H1 (cell line): Measurements from ENCODE around the gene KCNH5. TPM values are rescaled to one million over a fixed set of nuclear protein-coding genes. Genes with fewer than 3 reads are reported as not detected.

Experiments
- CTCF ChIA-PET: fragments of 300-600 bp; sonication (Branson Sonifier 250); formaldehyde crosslinking; loops from one replicate; lab custom pipeline; 2021; ENCODE audit not compliant: partially characterized antibody; lab: Charles Lee
- POLR2A ChIA-PET: fragments of 300-600 bp; sonication (Branson Sonifier 250); formaldehyde crosslinking; loops from one replicate; lab custom pipeline; 2021; ENCODE audit warnings: inconsistent platforms; ENCODE audit not compliant: partially characterized antibody; lab: Charles Lee
- DNase-seq, 2 experiments: peaks; one replicate each; pipeline versions ENCODE4 v3.0.0 to v3.0.0-alpha.2; 2010 to 2022; ENCODE audit warnings: low spot score in 2 of 2, low read depth in 1 of 2, mixed read lengths in 1 of 2
- FAIRE-seq: peaks from 2 replicates; lab custom pipeline; 2011; peaks lifted over from hg19 to GRCh38; lab: Jason Lieb, UNC
- H2AFZ ChIP-seq: 2 replicates; pipeline ENCODE4 v1.8.1; 2012; ENCODE audit warnings: low read length, inconsistent platforms
- H2AK5ac ChIP-seq: 2 replicates; pipeline ENCODE4 v1.6.1; 2013; ENCODE audit warnings: low read depth, low read length
- H2BK120ac ChIP-seq: replicated peaks from 2 replicates; pipeline ENCODE3; 2013; ENCODE audit warnings: low read depth, low read length, inconsistent platforms
- H2BK12ac ChIP-seq: 2 replicates; pipeline ENCODE4 v1.6.1; 2013; ENCODE audit warnings: low read depth, low read length
- H2BK15ac ChIP-seq: 2 replicates; pipeline ENCODE4 v1.6.1; 2013; ENCODE audit warnings: low read length
- H2BK20ac ChIP-seq: 2 replicates; pipeline ENCODE4 v1.6.1; 2013; ENCODE audit warnings: low read length
- H2BK5ac ChIP-seq: 2 replicates; pipeline ENCODE4 v1.6.1; 2013; ENCODE audit warnings: low read depth, low read length
- H3K14ac ChIP-seq: 2 replicates; pipeline ENCODE4 v1.6.1; 2013; ENCODE audit warnings: inconsistent platforms; ENCODE audit not compliant: insufficient read length
- H3K18ac ChIP-seq: 2 replicates; pipeline ENCODE4 v1.6.1; 2013; ENCODE audit warnings: low read length; ENCODE audit errors: extremely low read depth
- H3K23ac ChIP-seq: 2 replicates; pipeline ENCODE4 v1.6.1; 2013; ENCODE audit warnings: inconsistent platforms; ENCODE audit not compliant: insufficient read length
- H3K23me2 ChIP-seq: 2 replicates; pipeline ENCODE4 v1.6.1; 2013; ENCODE audit warnings: low read depth, low read length
- H3K27ac ChIP-seq: 2 replicates; pipeline ENCODE4 v1.6.1; 2011; ENCODE audit warnings: low read depth, low read length, inconsistent platforms
- H3K27me3 ChIP-seq, 4 experiments: replicated peaks in 1 of 4; 1 replicate in 1 of 4; 2 replicates in 3 of 4; pipeline versions ENCODE4 v1.6.1 to v1.8.1; 2011 to 2013; ENCODE audit warnings: low read length in 3 of 4, mild to moderate bottlenecking in 3 of 4, inconsistent platforms in 2 of 4, mixed read lengths in 2 of 4, moderate library complexity in 1 of 4; ENCODE audit not compliant: control insufficient read depth in 3 of 4, insufficient read depth in 3 of 4; ENCODE audit errors: extremely low read depth in 1 of 4
- H3K36me3 ChIP-seq, 4 experiments: 2 replicates each; pipeline versions ENCODE4 v1.6.1 to v1.8.1; 2011 to 2013; ENCODE audit warnings: mild to moderate bottlenecking in 4 of 4, low read length in 3 of 4, moderate library complexity in 2 of 4, control low read depth in 1 of 4, inconsistent platforms in 1 of 4; ENCODE audit not compliant: insufficient read depth in 4 of 4, control insufficient read depth in 2 of 4
- H3K4ac ChIP-seq: replicated peaks from 2 replicates; pipeline ENCODE3; 2013; ENCODE audit warnings: low read length, low read depth, mixed read lengths, inconsistent platforms; ENCODE audit not compliant: insufficient read length
- H3K4me1 ChIP-seq, 4 experiments: replicated peaks in 1 of 4; 1 replicate in 1 of 4; 2 replicates in 3 of 4; pipeline versions ENCODE4 v1.6.1 to v1.8.1; 2011 to 2013; ENCODE audit warnings: low read length in 3 of 4, inconsistent platforms in 2 of 4, mixed read lengths in 1 of 4; ENCODE audit not compliant: insufficient read depth in 4 of 4, control insufficient read depth in 3 of 4
- H3K4me2 ChIP-seq, 2 experiments: 2 replicates each; pipeline versions ENCODE4 v1.6.1 to v1.8.1; 2011 to 2013; ENCODE audit warnings: low read depth in 2 of 2, low read length in 2 of 2, control low read depth in 1 of 2, inconsistent platforms in 1 of 2, mild to moderate bottlenecking in 1 of 2; ENCODE audit not compliant: insufficient read depth in 1 of 2
- H3K4me3 ChIP-seq, 4 experiments: fragments of 200-600, 300-600 bp in 1 of 4; sonication (generic), shearing (Covaris generic), sonication (Bioruptor Twin) in 1 of 4; 2 replicates each; pipeline versions ENCODE4 v1.5.1 to v1.8.1; 2011 to 2016; ENCODE audit warnings: low read length in 4 of 4, low read depth in 3 of 4, control low read depth in 2 of 4, inconsistent platforms in 2 of 4, mild to moderate bottlenecking in 2 of 4, mixed read lengths in 1 of 4, moderate library complexity in 1 of 4; ENCODE audit not compliant: insufficient read depth in 2 of 4; ENCODE audit errors: extremely low read depth in 1 of 4
- H3K56ac ChIP-seq: replicated peaks from 2 replicates; pipeline ENCODE3; 2013; ENCODE audit warnings: low read depth, mild to moderate bottlenecking, mixed read lengths, low read length, inconsistent platforms; ENCODE audit not compliant: insufficient read length
- H3K79me1 ChIP-seq: 2 replicates; pipeline ENCODE4 v1.6.1; 2013; ENCODE audit warnings: low read depth, low read length, control low read depth
- H3K79me2 ChIP-seq, 2 experiments: 2 replicates each; pipeline versions ENCODE4 v1.6.1 to v1.8.1; 2012 to 2013; ENCODE audit warnings: low read length in 2 of 2, mild to moderate bottlenecking in 2 of 2, inconsistent platforms in 1 of 2; ENCODE audit not compliant: insufficient read depth in 2 of 2, control insufficient read depth in 1 of 2
- H3K9ac ChIP-seq, 4 experiments: replicated peaks in 1 of 4; 1 replicate in 1 of 4; 2 replicates in 3 of 4; pipeline versions ENCODE4 v1.6.1 to v1.8.1; 2011 to 2013; ENCODE audit warnings: low read depth in 3 of 4, low read length in 3 of 4, control low read depth in 2 of 4, mild to moderate bottlenecking in 2 of 4, moderate library complexity in 2 of 4, inconsistent platforms in 1 of 4; ENCODE audit errors: extremely low read depth in 1 of 4
- H3K9me3 ChIP-seq, 2 experiments: 2 replicates each; pipeline versions ENCODE4 v1.6.1 to v1.8.1; 2012 to 2013; ENCODE audit warnings: mild to moderate bottlenecking in 2 of 2, moderate library complexity in 2 of 2, control low read depth in 1 of 2, inconsistent platforms in 1 of 2, low read depth in 1 of 2, low read length in 1 of 2, mixed read lengths in 1 of 2; ENCODE audit not compliant: insufficient read depth in 2 of 2
- H4K20me1 ChIP-seq, 2 experiments: replicated peaks in 1 of 2; 2 replicates each; pipeline versions ENCODE3 to v1.8.1; 2011 to 2013; ENCODE audit warnings: inconsistent platforms in 2 of 2, low read length in 2 of 2, mild to moderate bottlenecking in 1 of 2; ENCODE audit not compliant: insufficient read depth in 2 of 2, control insufficient read depth in 1 of 2
- H4K5ac ChIP-seq: 2 replicates; pipeline ENCODE4 v1.6.1; 2013; ENCODE audit warnings: low read length, low read depth, mixed read lengths, inconsistent platforms; ENCODE audit not compliant: insufficient read length
- H4K8ac ChIP-seq: 2 replicates; pipeline ENCODE4 v1.8.0; 2013; ENCODE audit warnings: mild to moderate bottlenecking, moderate library complexity, low read length, inconsistent platforms; ENCODE audit not compliant: insufficient read depth; ENCODE audit errors: extremely low read depth
- H4K91ac ChIP-seq: replicated peaks from 2 replicates; pipeline ENCODE3; 2013; ENCODE audit warnings: low read length, mixed read lengths, inconsistent platforms; ENCODE audit not compliant: insufficient read length
- BCL11A ChIP-seq, 2 experiments: IDR thresholded peaks; one replicate each; pipeline ENCODE4 v1.6.1; 2011; ENCODE audit warnings: low read depth in 2 of 2, low read length in 2 of 2, mild to moderate bottlenecking in 2 of 2
- CBX8 ChIP-seq: fragments of 300-800, 300-1000 bp; sonication (generic); IDR thresholded peaks from 2 replicates; pipeline ENCODE4 v1.7.1; 2016; ENCODE audit warnings: low read depth, low read length, borderline replicate concordance
- CREB1 ChIP-seq: IDR thresholded peaks from 2 replicates; pipeline ENCODE4 v1.6.1; 2012; ENCODE audit warnings: inconsistent platforms
- FOSL1 ChIP-seq: IDR thresholded peaks from 2 replicates; pipeline ENCODE4 v1.6.1; 2011; ENCODE audit warnings: mild to moderate bottlenecking, low read depth, low read length, moderate library complexity; ENCODE audit not compliant: insufficient read depth
- GTF2F1 ChIP-seq: IDR thresholded peaks from 2 replicates; pipeline ENCODE4 v1.6.1; 2012; ENCODE audit warnings: low read depth, low read length, improper control_type of control experiment, borderline replicate concordance
- KDM4A ChIP-seq: IDR thresholded peaks from one replicate; pipeline ENCODE4 v1.7.1; 2012; ENCODE audit warnings: low read depth, mild to moderate bottlenecking, moderate library complexity, low read length, inconsistent platforms; ENCODE audit not compliant: severe bottlenecking
- PHF8 ChIP-seq: fragments of 200-600 bp; sonication (generic); conservative IDR thresholded peaks from 2 replicates; pipeline ENCODE4 v1.7.1; 2012; ENCODE audit warnings: low read depth, mild to moderate bottlenecking, inconsistent platforms, low read length, moderate library complexity
- RXRA ChIP-seq: IDR thresholded peaks from 2 replicates; pipeline ENCODE4 v1.6.1; 2011; ENCODE audit warnings: low read depth, mild to moderate bottlenecking, low read length, moderate library complexity; ENCODE audit not compliant: insufficient read depth
- SP1 ChIP-seq: IDR thresholded peaks from 2 replicates; pipeline ENCODE4 v1.6.1; 2011; ENCODE audit warnings: low read depth, low read length
- SRF ChIP-seq: IDR thresholded peaks from 2 replicates; pipeline ENCODE4 v1.6.1; 2011; ENCODE audit warnings: mild to moderate bottlenecking, low read depth, low read length, moderate library complexity
- WGBS, 2 experiments: shearing (Covaris generic) in 1 of 2; methylation state at CpG; one replicate each; pipeline versions ENCODE4 v1.1.6 to v1.1.7; 2013 to 2015; ENCODE audit warnings: low lambda C conversion rate in 2 of 2, mixed read lengths in 2 of 2, inconsistent platforms in 1 of 2, low coverage in 1 of 2, missing lambda C conversion rate in 1 of 2; ENCODE audit not compliant: insufficient replicate concordance in 2 of 2, insufficient coverage in 1 of 2, insufficient read length in 1 of 2; ENCODE audit errors: extremely low coverage in 1 of 2, missing lambda C conversion rate in 1 of 2; 5-methylcytosine and 5-hydroxymethylcytosine counted together
- polyA plus RNA-seq, 7 experiments: library from polyadenylated mRNA; depleted of rRNA in 3 of 7; stranded (reverse) in 5 of 7; unstranded in 2 of 7; fragments of >200 nt in 5 of 7; fragments of 200-250 nt in 2 of 7; gene quantifications; 1 replicate in 5 of 7; 2 replicates in 1 of 7; 4 replicates in 1 of 7; pipeline versions ENCODE4 v1.2.1 to v1.2.3, GENCODE V29; 2011 to 2013; ENCODE audit warnings: missing spikeins in 2 of 7, mixed read lengths in 2 of 7
- total RNA-seq: library from RNA; stranded (reverse); fragmentation: NEBNext Ultra II Directional; extraction: Animal tissue kit (Norgen Biotek cat#: 25700); gene quantifications from 2 replicates; pipeline ENCODE4 v1.2.1, GENCODE V29; 2021
- TF ChIP-seq, protein P1 (sequence below): IDR thresholded peaks from 2 replicates; pipeline ENCODE4 v1.6.1; 2012; ENCODE audit warnings: inconsistent platforms

The KCNH5 gene
- total and polyA plus RNA-seq, 2 of the 8 experiments (the other 6 are each of a cell fraction or from before 2014, with no cell fraction given), result 0.24 to 0.50 TPM

GRCh38 chr14:63051992-63052391, 6.7 kb upstream of the KCNH5 start:
- no peak overlapping the region for H3K4me2 ChIP-seq
- no peak for FAIRE-seq

More at GRCh38 chr14:63051992-63052391, 6.7 kb upstream of the KCNH5 start:
- H3K27me3 ChIP-seq, result peaks cover 0 to 4% (median 1%) of the 10 kb centered on the region in 4 experiments; a peak in 4 of 7 replicates
- no peak overlapping the region for H2BK120ac ChIP-seq
- H4K91ac ChIP-seq, result no peak overlapping the region
- no peak overlapping the region for H4K8ac ChIP-seq
- H3K56ac ChIP-seq, result no peak overlapping the region
- no peak overlapping the region for H4K5ac ChIP-seq
- no peak overlapping the region for H2BK20ac ChIP-seq
- 85% methylated on average over 4 of the region's 4 CpGs; no CpG with 5 or more reads in 1 of the 2 experiments for WGBS, 2 experiments
- H3K23me2 ChIP-seq, result no peaks in the 10 kb centered on the region
- no peak overlapping the region for H3K4ac ChIP-seq
- no peaks in the 10 kb centered on the region for H3K36me3 ChIP-seq
- no peak for DNase-seq
- H2BK5ac ChIP-seq, result no peak overlapping the region
- no peaks in the 10 kb centered on the region for H4K20me1 ChIP-seq
- no peak overlapping the region for H2AK5ac ChIP-seq
- H3K79me2 ChIP-seq, result no peaks in the 10 kb centered on the region
- H2AFZ ChIP-seq, result no peak overlapping the region
- H3K9me3 ChIP-seq, result no peaks in the 10 kb centered on the region
- no peaks in the 10 kb centered on the region; a peak in 1 of 7 replicates for H3K4me1 ChIP-seq
- H3K79me1 ChIP-seq, result no peaks in the 10 kb centered on the region
- H2BK12ac ChIP-seq, result no peak overlapping the region
- H3K9ac ChIP-seq, result no peak overlapping the region
- H3K23ac ChIP-seq, result no peak overlapping the region
- H3K4me3 ChIP-seq, result no peak overlapping the region
- H2BK15ac ChIP-seq, result no peak overlapping the region
- CTCF ChIA-PET, result no interaction called here
- H3K18ac ChIP-seq, result no peak overlapping the region
- POLR2A ChIA-PET, result no interaction called here
- H3K14ac ChIP-seq, result no peak overlapping the region
- TF ChIP-seq BCL11A (IDR thresholded peaks at IDR 0.05; ENCODE audit: low read depth in 2 of 2, low read length in 2 of 2) (no peak), RXRA (no peak), SP1 (no peak), FOSL1 (no peak), CBX8 (no peak), PHF8 (no peak), KDM4A (no peak), SRF (no peak), GTF2F1 (no peak), CREB1 (no peak)
- TF ChIP-seq, protein P1, sequence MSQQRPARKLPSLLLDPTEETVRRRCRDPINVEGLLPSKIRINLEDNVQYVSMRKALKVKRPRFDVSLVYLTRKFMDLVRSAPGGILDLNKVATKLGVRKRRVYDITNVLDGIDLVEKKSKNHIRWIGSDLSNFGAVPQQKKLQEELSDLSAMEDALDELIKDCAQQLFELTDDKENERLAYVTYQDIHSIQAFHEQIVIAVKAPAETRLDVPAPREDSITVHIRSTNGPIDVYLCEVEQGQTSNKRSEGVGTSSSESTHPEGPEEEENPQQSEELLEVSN, result no peak
- no peak overlapping the region for H3K27ac ChIP-seq
